HG03064 (cell line): ENCODE results near the gene HDAC6.

ENCODE experiments used
- ATAC-seq: cut with Tn5 transposase; IDR thresholded peaks from one replicate; pipeline ENCODE4 v1.9.1; 2021; ENCODE audit warnings: low read depth; ENCODE audit not compliant: unreplicated experiment

Gene HDAC6

DNA sequence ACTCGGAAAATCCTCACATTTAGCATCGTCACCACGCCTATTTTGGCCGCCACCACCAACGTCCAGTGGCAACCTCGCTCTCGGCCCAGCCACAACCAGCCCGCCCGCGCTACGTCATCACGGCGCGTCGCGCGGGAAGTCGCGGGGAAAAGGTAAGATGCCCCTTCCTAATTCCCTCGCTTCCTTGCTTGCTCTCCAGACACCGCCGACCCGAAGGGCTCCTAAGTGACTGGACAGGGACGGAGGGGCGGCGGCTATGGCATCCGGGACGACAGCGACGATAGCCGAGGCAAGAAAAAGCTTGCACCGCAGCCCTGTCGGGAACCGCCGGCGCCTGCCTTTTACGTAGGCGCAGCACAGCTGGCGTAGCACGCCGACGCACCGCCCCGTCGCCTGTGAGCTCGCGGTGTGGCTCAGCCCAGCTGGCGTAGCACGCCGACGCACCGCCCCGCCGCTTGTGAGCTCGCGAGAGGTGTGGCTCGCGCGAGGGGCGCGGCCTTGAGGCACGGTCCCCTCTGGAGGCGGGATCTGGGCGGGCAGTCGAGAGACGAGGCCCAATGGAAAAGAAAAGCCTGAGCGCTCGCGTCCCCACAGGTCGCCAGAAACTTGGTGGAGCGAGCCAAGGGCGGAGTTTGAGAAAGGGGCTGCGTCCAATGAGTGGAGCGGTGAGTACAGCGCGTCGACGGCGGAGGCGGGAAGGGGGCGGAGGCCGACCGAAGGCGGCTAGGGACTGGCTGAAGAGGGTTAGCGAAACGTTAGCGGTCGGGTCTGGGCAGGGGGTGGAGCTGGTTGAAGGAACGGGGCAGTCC lies at the start of gene HDAC6:
Gene HDAC6 (plus strand): TSS at position 788 of the 809 bp plus-strand sequence. CDS start 626 bp downstream, outside the sequence.
- peak; percentile 88 for ATAC-seq

DNA sequence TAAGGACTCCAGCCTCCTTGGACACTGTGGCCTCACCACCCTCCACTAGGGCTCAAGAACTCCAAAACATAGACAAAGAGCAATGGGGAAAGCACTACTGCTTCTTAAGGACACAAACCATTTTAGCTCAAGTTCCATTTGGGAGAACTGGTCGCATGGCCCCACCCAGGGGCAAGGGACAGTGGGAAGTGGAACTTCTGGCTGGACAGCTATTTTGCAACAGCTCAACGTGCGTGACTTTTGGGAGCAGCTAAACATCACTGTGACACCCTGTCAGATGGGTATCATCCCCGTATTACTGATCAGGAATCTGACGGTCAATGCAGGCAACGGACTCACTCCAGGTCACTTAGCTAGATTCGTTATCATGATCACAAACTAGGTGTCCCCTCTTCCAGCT lies 49.4 kb upstream of the HDAC6 start:
- no peak for ATAC-seq

DNA sequence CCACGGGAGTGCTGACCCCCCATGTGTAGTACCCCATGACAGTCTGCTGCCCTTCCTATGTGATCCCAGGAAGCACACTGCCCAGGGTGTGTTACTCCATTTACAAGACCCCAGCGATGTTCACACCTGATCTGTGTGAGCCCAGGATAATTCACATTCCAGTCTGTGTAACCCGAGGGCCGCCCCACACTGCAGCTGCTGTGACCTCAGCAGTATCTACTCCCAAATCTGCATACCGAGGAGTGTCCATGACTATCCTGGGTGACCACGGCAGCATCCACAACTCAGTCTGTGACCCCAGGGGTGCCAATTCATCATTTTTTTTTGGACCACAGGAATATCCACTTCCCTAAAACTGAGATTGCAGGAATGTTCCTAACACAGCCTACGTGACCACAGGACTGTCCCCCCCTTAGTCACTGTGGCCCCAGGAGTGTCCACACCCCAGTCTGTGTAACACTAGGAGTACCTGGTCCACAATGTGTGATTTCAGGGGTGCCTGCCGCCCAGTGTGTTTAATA lies 48.1 kb upstream of the HDAC6 start:
- no peak for ATAC-seq

DNA sequence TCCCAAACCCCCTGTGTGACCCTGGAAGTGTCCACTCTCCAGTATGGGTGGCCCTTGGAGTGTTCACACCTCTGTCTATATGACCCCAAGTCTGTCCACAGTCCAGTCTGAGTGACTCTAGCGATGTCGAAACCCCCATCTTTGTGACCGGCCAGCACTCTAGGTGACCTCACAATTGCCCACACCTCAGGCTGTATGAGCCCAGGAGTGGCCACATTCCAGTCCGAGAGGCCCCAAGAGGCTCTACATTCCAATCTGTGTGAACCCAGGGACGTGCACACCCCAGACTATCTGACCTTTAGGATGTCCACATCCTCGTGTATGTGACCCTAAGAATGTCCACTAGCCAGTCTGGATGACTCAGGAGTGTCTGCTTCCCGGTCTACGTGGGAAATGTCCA lies 47.6 kb upstream of the HDAC6 start:
- ATAC-seq: no peak

DNA sequence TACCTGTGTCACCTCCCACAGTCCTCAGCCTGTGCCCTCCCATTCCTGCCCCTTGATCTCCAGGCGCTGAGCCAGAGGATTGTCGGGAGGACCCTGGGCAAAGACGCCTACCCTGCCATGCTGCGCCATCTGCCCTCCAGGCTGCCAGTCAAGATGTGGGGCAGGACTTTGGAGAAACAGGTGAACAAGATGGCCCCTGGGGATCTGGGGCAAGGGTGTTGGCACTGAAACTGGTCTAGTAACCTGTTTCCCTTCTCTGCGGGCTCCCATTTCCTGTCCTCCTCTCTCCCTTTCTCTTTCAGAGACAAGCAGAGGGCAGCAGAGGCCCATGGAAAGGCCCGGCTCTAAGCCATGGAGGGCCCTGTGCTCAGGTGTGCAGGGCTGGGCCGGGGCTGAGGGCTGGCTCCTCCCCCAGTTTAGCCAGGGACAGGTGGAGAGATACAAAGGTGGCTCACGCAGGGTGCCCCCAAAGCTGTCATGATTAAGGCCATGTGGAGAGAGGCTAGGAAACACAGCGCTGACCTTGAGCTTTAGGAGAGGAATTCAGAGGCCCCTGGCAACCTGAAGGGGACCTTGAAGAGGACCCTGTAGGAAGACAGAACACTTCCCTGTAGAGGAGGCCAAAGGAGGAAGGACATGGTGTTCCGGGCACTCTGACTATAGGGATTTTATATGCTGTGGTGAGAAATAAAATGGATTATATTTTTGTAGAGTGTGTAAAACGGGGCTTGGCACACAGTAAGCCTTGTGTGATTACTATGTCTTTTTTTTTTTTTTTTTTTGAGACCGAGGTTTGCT lies 40.0 kb upstream of the HDAC6 start, which contains the start of gene GLOD5:
Gene GLOD5 (plus strand): TSS at position 74 of the 798 bp plus-strand sequence. CDS start 44 bp downstream, at position 118.
- ATAC-seq: no peak

DNA sequence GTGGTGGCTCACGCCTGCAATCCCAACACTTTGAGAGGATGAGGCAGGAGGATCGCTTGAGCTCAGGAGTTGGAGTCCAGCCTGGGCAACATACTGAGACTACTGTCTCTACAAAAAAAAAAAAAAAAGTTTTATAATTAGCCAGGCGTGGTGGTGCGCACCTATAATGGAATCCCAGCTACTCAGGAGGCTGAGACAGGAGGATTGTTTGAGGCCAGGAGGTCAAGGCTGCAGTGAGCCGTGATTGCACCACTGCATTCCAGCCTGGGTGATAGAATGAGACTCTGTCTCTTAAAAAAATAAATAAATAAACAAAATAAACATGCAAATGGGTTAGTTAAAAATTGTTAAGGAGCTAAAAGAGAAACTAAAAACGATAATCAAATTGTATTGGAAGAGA lies 32.6 kb upstream of the HDAC6 start:
- ATAC-seq: no peak

DNA sequence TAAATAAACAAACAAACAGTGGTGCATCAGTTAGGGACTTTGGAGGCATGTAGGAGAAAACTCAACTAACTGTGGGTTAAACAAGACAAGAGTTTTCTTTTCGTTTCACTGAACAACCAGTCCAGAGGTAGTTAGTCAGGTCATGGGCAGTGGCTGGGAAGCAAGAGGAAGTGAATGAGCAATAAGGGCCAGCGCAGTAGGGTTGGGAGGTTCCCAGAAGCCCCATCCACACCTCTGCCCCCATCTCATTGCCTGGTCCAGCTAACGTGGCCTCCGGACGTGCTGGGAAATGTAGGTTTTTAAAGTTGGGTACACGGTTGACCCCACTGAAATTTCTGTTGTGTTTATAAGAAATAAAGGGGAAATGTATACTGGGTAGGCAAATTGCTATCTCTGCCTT lies 31.6 kb upstream of the HDAC6 start:
- ATAC-seq: no peak

DNA sequence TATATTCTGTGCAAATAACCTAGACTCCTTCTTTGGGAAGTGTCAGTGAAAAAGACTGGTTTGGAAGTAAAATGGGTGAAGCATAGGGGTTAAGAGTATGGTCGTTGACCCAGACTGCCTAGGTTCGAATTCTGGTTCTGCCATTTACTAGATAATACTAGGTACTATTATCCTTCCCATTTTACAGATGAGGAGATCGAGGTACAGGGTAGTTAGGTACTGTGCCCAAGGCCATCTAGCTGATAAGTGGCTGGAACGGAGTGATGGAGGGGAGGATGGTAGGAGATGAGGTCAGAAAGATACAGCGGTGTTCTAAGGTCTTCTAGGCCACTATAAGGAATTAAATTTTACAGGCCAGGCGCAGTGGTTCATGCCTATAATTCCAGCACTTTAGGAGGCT lies 29.3 kb upstream of the HDAC6 start:
- no peak for ATAC-seq

DNA sequence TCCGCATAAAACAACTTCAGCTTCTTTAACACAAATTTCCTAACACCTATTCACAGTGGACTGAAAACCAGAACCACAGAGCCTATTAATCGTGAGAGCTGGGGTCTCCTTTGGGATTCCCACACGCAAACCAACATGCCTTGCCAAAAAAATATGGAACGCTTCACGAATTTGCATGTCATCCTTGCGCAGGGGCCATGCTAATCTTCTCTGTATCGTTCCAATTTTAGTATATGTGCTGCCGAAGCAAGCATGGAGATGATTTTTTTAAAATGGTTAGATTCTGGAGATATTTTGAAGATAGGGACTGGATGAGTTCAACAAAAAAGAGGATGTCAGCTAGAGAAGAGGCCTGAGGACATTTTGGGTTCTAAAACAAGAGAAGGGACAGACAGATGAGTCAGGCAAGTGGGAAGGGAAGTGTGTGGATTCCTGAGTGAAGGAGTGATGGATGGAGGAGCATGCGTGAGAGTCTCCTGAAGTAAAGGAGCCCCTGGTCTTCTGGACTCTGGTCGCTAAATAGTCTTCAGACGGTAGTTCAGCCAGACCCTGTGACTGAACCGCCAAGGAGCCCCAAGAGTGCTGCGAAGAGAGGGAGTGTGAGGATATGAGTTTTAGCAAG lies 24.9 kb upstream of the HDAC6 start:
- ATAC-seq: no peak

DNA sequence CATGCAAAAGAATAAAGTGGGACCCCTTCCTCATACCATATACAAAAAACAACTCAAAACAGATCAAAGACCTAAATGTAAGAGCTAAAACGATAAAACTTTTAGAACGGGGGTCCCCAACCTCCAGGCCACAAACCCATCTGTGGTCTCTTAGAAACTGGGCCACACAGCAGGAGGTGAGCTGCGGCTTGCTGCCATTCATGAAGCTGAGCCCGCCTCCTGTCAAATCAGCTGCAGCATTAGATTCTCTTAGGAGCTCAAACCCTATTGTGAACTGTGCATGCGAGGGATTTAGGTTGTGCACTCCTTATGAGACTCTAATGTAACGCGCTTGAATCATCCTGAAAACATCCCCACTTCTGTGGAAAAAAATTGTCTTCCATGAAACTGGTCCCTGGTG lies 22.5 kb upstream of the HDAC6 start:
- ATAC-seq: no peak

DNA sequence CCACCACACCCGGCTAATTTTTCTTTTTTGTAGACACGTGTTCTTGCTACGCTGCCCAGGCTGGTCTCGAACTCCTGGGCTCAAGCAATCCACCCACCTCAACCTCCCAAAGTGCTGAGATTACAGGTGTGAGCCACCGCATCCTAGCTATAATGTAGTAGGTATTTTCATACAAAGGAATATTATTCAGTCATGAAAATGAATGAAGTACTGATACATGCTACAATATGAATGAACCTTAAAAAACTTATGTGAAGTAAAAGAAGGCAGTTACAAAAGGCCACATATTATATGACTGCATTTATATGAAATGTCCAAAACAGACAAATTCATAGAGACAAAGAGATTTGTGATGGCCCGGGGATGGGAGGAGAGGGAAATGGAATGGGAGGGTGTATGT lies 20.2 kb upstream of the HDAC6 start:
- ATAC-seq: no peak

DNA sequence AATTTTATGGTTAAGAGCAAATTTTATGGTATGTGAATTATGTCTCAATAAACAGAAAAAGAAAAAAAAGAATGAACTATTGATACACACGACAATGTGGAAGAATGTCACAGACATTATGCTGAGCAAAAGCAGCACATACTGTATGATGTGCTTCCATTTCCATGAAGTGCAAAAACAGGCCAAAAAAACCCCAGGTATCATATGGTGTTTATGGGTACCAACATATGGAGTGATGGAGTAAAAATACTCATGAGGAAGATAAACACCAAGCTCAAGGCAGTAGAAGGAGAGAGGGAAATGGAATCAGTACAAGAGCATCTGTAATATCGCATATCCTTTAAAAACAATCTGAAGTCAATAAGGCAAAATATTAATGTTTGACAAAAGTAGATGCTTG lies 19.7 kb upstream of the HDAC6 start:
- ATAC-seq: no peak

DNA sequence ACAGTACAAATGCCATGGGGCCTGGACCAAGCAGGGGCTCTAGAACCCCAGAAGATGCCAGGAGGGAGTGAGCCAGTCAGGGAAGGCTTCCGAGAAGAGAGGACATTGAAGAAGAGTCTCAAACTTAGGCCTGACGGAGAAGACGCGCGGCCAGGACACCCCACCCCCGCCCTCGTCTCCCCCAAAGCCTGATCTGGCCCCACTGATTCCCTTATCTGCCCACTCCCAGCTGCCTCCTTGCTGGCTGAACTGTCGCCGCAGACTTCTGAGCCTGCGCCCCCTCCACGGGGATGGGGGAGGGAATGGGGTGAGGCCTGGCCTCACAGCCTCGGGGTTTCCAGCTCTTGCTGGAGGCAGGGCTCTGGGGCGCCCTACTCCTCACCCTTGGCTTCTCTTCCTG lies 19.1 kb upstream of the HDAC6 start:
- no peak for ATAC-seq

DNA sequence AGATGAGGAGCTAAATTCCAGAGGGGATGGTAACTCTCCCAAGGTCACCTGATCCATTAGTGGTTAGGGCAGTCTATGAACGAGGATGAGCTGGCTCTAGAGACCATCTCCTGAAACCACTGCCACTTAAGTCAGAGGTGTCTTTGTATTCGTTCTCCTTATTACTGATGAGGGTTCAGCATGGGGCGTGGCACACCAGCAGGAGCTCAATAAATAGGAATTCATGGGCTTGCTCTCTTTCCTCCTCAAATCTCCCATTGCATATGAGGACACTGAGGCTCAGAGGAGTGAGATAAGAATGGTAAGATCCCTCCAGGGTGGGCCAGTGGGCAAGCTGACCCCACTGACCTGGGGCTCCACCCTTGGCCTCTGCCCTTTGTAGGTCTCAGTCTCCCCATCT lies 17.1 kb upstream of the HDAC6 start:
- no peak for ATAC-seq

DNA sequence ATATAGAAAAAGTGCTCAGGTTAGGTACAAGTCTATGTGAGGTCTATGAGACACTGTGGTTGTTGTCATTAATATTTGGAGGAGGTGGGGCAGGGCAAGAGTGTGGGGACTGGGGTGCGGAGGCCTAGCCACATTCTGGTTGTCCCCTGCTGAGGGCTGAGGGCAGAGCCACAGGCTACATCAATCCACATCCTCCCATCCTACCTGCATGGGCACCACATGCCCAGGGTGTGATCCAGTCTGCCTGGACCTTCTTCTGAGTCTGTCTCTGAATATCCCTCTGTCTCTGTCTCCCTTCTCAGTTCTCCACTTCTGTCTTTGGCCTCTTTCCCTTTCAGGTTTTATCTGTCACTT lies 16.7 kb upstream of the HDAC6 start:
- ATAC-seq: no peak

DNA sequence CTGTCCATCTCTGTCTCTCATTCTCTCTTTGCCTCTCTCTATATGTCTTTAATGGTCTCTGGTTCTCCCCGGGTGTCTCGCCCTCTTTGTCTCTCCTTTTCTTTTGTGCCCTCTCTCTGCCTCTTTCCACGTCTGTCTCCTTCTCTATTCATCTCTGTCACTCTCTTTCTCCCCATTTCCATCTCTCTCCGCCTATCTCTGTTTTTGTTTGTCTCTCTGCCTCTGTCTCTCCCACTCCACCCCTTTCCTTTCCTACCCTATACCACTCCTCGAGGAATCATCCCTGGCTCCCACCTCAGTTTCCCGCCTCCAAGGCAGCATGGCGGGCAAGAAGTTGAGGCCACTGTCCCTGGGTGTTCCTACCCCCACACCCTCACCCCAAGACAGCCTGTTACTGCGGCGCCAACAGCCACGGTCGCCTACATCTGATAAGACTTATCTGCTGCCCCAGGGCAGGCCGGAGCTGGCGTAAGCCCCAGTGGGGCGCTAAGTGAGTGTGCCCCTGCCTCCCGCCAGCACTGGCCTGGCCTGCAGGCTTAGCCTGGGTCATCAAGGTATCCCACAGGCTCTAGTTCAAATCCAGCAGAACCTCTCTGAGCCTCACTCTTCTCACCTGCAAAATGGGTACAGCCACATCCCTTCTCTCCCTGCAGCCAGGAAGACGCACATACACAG lies 16.2 kb upstream of the HDAC6 start:
- ATAC-seq: no peak

DNA sequence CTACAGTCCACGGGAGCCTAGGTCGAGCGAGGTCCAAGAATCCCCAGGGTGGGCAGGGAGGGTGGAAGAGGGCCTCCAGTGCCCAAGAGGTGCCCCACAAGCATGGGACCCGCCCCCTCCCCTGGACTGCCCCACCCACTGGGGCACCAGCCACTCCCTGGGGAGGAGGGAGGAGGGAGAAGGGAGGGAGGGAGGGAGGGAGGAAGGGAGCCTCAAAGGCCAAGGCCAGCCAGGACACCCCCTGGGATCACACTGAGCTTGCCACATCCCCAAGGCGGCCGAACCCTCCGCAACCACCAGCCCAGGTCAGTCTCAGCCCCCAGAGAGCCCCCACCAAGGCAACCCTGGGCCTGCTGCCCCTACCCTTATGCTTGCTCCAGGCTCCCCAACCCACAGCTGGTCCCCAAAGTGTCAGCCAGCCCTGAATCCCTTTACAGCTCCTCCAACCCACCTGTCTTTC lies 15.5 kb upstream of the HDAC6 start, which contains the start of gene GATA1:
Gene GATA1 (plus strand): TSS at position 250 of the 460 bp plus-strand sequence. CDS start 4,520 bp downstream, outside the sequence.
- no peak for ATAC-seq

DNA sequence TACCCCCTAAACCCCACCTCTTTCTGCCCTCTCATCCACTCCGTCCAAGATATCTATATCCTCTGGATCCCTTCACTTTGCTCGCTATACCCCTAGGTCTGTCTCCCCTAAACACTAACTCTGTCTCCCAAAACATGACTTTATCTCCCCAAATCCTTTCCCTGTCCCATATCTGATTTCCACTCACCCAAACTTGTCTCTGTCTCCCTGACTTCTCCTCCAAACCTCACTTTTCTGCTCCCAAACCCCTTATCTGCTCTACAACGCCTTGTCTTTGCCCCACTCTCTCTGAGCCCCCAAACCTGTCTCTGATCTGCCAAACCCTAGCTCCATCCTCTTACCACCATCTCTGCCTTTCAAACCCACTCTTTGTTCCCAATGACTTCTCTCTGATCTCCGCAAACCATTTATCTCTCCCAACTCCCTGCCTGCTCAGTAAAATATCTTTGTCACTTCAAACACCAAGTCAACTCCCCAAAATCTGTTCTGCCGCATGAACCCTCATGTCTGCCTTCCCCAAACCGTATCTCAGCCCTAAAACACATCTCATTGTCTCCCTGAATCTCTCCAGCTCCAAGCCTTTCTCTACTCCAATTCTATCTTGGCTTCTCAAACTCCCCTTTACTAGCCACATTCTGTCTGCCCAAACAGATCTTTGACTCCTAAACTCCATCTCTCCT lies 14.9 kb upstream of the HDAC6 start:
- no peak for ATAC-seq

DNA sequence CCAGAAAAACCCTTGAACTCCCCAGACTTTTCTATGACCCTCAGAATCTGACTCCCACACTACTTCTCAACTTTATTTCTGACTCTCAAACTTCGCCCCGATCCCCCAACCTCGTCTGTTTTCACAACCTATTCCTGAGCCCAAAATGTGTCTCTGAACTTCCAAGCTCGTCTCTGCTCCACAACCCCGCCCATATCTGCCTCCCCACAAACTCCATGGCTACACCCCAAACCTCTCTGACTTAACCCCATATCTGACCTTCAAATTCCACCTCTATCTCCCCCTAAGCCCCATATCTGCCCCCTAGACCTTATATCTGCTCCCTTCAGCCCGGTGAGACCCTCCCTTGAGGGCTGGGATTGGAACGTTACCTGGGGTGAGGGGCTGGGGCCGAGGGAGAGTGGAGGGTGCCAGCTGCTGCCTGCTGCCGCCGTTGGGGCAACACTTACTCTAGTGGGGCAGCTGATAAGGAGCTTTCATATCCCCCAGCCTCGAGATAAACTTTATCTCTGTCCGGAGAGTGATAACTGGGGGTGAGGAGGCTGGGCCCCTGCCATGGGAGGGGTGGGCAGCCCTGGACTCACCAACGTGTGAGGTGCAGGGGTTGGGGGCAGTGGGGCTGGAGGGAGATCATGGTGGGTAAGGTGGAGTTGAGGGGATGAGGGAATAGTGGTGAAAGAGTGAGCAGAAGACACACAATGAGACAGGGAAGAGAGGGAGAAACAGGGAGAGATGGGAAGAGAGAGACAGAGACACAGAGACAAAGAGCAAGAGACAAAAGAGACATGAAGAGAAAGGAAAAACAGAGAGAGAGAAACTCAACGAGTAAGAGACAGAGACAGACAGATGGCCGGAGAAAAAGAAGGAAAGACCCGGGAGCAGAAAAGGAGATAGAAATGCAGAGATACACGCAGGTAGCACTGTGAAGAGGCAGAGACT lies 14.1 kb upstream of the HDAC6 start:
- ATAC-seq: no peak
